Activated naive CD4-positive, alpha-beta T cell (primary cell): ENCODE data around the gene MAU2.

Experiments
- DNase-seq, 4 experiments: peaks; one replicate each; lab custom pipeline; 2025; lab: John Stamatoyannopoulos, UW

The MAU2 gene

DNA sequence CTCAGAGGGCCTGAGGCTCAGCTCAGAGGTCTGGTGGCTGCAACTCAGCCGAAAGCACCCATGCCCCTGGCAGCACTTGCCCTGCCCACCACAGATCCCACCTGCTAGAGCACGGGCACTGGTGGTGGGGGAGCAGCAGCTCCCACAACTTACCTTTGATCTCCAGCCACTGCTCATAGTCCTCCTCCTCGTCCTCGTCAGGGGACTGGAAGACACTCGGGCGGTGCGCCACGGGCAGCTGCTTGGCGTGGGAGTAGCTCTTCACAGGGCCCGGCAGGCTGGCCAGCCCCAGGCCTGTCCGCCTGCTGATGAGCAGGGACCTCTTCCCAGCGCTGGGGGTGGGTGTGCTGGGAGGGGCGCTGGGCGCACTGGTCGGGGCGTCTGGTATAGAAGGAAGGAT is 14.9 kb upstream of the MAU2 start:
- no peak for DNase-seq

DNA sequence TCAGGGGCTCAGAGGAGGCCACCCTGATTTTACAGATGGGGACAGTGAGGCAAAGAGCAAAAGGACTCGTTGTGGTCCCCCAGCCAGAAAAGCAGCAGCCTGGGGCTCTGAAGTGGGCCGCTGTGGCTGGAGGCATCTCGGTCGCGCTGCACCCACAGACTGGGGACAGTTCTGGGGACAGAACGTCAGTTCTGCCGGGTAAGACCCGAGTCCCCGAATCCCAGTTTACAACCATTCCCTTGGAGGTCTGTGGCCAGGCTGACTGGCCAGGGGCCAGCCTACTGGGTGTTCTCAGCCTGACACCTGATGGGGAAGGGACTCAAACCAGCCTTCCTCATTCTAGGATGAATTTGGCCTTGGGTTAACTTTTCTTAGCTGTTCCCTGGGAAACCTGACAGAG is 14.4 kb upstream of the MAU2 start:
- DNase-seq, result no peak

DNA sequence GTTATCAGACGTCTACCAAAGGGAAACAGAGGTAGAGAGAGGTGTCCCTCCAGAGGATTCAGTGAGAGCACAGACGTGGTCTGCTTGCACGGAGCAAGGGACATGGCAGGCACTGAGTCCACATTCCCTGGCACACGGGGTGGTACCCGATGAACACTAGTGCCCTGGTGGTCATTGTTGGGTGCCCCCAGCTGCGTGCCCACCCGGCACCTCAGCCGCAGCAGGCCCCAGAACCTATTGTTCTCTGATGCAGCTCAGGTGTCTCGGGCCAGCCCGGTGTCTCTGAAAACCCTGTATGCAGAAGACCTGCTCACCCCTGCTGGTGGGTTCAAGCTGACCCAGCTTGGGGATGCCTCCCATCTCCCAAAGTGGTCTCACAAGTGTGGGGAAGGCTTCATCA is 12.3 kb upstream of the MAU2 start:
- no peak for DNase-seq

DNA sequence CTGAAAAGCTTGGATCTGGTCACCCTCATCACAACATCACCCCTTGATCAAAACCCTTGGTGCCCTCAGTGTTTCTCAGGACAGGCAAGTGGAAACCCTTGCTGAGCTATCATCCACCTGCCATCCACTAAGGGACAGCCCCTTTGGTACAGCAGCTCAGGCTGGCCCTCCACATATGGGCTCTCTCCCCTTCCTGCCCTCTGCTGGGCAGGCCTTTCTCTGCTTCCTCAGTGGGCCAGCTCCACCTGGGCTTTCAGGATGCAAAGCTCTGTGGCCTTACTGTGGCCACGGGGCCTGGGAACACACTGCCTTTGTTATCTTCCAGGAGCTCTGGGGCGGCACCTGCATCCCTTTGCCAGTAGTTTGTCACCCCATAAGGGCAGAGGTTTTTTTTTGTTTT is 5.2 kb upstream of the MAU2 start:
- no peak for DNase-seq

DNA sequence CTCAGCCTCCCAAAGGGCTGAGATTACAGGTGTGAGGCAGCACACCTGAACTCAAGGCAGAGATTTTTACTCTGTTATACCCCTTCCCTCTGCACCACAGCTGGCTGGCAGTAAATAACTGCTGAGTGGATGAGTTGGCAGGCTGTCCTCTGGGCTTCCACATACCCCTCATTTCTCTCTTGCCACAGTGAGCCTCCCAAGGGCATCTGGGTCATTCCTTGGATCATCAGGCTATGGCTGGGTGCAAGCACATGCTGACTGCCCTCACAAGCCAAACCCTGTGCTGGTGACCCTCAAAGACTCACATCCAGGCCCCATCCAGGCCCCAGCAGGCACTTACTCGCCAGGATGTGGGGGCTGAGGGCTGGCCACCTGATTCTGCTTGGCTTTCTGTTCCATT is 4.5 kb upstream of the MAU2 start:
- no peak for DNase-seq

DNA sequence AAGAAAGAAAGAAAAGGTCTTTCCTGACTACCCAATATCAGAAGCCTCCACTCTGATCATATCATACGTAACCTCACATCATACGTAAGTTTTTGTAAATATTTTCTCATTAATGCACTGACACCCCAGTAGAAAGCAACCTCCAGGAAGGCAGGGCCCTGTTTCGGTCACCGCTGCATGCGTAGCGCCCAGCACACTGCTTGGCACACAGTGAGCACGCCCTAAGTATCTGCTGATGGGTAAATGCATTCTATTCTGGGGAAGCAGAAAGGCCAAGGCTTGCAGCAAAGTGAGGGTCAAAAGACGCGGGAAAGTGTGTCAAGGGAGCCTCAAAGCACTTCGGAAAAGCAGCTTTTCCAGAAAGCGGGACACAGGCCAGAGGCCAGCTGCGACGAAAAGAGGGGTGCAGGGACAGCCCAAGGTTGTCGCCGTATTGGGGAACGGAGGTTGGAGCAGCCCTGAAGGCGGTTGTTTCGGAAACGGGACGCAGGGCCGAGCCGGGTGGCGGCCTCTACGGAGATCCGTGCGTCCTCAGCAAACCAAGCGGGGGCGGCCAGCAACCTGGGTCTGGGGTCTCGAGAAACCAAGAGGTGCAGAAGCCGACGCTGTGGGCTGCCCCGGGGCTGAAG is 783 bp upstream of the MAU2 start:
- no peak for DNase-seq

DNA sequence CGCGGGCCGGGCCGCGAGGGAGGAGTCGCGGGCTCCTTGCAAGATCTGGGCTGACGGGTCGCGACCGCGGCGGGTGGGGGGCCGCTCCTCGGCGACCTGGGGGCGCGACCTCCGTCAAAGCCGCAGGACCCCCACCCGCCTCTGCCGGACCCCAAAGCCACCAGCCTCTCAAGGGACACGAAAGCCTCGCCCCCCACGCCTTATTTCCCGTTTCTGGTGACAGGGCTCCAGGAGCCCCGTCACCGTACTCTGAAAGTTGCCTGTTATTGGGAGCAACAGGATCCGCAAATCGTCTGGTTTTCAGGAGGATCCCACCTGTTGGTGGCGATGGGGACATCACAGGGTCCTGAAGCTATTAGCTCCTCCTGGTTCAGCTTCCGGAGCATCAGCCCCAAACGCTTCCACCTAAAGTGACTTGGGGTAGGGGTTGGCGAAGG is 530 bp downstream of the MAU2 start:
- DNase-seq, result no peak

DNA sequence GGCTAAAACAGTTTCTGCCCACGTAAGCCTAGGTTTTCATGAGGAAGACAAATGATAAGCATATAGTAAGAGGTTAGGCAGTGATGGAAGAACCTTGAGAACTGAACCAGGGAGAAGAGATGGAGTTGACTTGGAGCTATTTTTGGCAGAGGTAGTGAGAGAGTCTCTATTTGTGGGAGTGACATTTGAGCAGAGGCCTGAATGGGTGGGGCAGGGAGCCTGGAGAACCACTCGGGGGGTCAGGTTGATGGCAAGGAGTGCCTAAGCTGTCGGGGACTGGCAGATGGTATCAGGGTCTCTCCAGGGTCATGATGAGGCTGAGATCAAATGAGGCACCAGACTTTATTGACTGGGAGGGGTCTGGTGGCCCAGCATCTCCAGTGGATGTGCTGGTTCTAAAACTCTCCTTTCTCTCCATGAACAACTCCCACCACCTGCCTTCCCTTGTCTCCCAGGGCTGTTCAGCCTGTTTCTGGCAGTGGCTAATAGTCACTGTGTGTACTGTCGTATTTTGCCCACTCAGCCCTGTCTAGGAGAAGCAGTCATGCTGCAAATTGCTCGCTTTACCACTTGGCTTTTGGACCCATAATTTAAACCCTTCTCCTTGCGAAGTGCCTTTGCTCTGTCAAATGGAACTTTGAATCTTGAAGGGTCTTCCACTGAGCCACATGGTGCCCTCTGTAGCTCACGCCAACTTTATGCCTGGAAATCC is 3.6 kb downstream of the MAU2 start:
- DNase-seq, result no peak

DNA sequence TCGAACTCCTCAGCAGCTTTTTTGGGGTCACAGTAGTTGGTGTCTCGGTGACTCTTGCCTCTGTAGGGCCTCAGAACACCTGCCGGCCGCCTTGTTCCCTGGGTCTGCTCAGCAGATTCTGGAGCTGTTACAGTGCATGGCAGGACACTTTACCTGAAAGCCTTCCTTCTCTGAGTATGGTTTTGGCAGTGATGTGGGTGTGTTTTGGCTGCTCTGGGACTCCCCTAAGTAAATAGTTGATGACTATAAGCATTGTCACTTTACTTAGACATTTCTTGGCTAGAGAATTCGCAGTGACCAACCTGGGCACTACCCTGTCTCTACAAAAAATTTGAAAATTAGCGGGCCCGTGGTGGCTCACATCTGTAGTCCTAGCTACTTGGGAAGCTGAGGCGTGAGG is 7.0 kb downstream of the MAU2 start:
- DNase-seq, result no peak

DNA sequence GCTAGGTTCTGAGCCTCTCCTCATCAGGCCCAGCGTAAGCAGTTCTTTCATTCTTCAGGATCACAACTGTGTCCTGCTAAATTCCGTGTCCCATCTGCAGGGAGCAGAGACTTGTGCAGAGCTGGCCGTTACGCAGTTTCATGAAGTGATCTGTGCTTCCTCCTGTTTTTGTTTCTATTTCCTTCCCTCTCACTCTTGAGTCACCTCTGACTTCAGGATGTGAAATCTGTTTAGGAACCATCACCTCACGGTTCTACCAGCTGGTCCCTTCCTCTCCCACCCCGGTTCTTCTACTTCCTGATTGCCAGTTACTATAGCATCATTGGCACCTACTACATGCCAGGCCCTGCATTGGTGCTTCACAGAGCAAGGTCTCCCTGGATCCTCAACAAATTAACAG is 8.5 kb downstream of the MAU2 start:
- DNase-seq, result no peak

DNA sequence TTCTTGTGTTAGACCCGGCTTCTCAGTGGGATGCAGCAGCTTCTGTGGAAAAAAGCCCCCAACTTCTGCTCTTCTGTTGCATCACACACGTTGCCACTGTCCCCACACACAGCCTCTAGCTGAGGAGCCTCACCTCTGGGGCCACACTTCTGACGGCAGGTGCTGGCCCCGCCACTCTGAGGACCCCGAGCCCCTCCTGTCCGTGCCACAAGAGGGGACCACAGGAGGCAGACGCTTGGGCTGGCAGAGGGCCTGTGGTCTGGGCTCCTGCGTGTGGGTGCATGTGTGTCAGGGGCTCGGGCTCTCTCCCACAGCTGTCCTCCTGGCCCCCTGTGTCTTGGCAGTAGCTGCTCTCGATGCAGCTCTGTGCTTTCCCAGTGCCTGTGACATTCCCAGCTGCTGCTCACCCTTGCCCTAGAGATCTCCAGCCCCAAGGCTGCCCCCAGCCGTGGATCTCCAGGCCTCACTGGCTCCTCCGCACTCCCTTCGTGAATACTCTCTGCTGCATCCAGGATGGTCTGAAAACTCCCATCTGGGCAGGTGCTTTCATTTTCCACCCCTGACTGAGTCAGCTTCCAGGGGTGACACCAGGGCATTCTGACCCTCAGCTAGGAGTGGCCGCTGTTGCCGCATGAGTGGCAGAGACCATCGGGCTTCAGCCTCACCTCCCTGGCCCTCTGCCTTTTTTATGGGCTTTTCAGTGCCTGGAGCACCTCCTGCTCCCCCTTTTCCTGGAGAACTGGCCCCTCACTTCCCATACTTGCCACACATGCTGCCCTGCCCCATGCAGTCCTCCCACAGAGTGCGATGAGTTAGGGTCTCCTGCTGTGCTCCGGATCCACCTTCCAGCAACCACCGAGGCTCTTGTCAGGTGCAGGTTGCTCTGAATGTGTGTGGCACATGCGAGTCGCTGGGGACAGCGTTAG is 13.7 kb downstream of the MAU2 start:
- DNase-seq, result no peak

DNA sequence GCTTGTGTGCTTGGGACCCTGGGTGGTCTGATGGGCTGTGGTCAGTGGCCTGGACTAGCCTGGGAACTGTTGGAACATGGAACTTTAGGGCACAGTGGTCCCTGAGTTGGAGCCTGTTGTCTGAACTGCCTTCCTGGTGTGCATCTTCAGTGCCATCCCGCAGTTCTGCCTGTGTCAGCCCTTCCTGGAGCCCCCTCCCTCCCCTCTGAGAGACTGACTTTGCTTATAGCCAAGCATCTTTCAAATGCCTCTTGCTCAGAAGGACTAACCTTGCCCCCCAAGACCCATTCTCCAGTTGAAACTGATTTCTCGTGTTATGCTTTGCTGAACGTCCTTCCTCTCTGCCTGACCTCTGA is 14.3 kb downstream of the MAU2 start:
- DNase-seq, result no peak

DNA sequence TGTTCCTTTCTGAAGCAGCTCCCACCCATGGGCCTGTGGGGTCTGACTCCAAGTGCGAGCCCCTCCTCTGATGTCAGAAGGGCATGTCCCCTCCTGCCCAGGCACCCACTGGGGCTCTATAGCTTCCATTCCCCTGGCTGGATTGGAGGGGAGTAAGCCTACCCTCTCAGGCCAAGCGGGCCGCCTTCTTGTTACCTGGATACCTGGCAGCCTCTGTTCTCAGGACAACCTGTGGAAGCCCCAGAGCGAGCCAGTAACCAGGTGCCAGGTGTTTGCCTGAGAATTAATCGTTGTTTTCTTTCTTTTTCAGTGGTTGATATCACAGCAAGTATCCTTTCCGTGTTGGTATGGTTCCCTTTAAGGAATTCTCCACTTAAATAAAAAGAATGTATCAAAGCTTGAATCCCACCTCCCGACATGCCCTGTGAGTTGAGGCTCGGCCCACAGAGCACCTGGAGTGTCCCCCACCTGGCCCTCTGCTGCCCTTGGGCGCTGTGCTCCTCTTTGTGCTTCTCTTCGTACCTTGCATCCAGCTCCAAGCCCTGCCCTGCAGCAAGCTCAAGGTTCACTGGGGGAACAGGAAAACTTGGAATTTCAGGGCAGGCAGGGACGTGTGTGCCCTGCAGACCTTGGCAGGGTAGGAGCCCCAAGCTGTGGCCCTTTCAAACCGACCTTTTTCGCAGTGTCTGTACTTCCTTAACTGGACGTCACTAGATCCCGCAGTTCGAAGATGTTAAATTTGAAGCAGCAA is 15.0 kb downstream of the MAU2 start:
- DNase-seq, result no peak

DNA sequence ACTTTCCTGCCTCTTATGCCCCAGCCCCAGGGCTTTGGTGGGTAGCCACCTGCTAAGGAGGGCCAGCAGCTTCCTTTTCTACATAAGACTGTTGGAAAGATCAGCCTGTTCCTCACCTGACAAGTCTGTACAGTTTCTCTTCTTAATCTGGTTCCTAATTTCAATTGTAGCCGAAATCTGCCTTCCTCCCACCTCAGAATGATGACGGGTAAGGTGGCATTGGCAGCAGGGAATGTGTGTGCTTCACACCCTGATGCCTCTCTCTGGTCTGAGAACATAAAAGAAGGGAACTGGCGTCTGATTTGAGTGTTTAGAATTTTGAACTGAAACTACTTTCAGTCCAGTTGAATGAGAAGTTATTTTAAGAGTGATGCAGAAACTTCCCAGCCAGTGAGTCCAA is 16.0 kb downstream of the MAU2 start:
- no peak for DNase-seq

DNA sequence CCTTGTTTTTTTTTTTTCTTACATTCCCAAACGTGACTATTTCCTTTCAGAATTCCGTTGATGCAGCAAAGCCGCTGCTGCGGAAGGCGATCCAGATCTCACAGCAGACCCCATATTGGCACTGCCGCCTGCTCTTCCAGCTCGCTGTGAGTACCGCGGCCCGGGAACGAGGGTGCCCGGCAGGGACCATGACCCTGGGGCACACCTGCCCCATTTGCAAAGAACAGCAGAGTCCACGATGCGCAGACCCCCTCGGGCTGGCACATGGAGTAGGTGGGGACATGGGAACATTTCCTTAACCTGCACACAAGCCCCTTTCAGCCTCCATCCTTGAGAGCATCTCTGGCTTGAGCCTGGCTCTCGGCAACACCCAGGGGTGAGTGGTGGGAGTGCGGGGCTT is 16.5 kb downstream of the MAU2 start:
- no peak for DNase-seq

DNA sequence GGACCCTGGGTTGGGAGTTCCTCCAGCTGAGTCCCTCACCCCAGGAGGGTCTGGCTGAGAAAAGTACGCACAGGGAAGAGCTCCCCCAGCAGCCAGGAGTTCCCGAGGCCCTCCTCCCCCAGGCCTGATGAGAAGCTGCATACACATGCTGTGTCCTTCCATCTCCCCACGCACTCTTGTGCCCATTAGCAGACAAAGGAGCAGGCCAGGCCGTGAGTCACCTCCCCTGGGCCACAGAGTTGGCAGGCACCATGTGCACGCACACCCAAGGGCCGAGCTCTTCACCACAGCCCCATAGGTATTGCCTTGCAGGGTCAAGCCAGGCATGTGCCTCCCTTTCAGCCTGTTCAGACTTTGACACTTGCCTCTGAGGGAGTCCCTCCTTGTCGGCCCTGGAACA is 17.5 kb downstream of the MAU2 start:
- no peak for DNase-seq

DNA sequence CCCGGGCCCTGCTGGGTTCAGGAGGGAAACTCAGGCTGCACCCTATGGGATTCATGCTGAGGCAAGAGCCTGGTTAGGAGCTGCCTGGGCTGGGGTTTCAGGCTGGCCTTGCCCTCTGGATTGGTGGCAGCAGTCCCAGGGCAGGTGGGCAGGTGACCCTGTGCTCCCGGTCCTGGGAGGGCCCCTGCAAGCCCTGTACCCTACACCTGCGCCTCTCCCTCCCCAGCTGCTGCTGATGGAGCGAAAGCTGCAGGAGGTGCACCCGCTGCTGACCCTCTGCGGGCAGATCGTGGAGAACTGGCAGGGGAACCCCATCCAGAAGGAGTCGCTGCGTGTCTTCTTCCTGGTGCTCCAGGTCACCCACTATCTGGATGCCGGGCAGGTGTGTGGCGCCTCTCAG is 20.4 kb downstream of the MAU2 start:
- no peak for DNase-seq

DNA sequence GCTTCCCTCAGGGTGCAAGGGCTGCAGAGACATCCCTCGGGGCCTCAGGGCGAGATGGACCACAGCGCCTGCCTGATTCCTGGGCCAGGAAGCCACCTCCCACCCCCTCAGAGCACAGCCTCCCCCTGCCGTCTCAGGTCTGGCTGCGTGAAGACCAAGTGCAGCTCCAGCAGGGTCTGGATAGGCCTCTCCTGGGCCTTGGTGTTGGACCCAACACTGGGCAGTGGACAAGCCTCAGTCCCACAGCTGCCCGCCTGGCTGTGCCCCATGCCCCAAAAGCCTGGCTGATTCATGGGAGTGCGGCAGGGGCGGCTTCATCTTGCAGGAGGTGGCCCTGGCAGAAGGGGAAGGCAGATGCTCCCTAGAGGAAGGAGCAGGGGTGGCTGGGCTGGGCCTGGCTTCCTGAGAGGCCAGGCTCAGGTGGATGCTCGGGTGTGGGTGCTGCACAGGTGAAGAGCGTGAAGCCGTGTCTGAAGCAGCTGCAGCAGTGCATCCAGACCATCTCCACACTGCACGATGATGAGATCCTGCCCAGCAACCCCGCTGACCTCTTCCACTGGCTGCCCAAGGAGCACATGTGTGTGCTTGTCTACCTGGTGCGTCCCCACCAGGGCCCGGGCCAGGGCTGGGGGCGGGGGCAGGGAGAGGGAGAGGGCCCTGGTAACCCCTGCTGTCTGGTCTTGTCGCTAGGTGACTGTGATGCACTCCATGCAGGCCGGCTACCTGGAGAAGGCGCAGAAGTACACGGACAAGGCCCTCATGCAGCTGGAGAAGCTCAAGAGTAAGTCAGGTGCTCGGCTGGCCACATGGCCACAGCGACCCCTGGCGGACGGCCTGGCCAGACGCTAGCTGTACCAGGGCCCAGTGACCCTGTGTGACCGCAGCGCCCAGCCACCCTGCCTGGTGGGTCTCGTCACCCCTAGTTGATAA is 21.7 kb downstream of the MAU2 start:
- no peak for DNase-seq

DNA sequence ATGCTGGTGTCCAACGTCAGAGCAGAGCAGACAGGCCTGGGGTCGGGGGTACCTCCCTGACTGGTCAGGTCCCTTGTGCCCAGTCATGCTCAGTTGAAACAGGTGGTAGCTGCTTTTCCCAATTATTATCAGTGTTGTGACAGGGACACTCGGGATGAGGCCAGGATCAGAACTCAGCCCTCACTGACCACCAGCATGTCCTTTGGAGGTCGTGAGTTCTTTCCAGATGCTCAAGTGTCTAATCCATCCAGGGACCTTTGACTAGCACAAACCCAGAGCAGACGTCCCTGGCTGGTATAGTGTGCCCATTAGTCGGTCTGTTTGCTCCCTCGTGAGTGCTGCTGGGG is 22.4 kb downstream of the MAU2 start:
- DNase-seq, result no peak

DNA sequence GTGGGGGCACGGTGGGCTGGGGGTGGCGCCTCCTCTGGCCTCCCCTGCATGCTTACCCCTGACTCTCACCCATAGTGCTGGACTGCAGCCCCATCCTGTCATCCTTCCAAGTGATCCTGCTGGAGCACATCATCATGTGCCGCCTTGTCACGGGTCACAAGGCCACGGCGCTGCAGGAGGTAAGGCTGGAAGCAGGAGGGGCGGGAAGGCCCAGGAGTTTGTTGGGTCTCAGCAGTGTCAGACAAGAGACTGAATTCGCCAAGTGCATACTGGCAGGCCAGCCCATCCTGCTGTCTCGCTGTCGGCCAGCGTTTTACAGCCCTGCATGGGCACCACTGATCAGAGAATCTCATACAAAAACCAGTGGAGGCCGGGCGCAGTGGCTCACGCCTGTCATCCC is 23.1 kb downstream of the MAU2 start:
- DNase-seq, result no peak

DNA sequence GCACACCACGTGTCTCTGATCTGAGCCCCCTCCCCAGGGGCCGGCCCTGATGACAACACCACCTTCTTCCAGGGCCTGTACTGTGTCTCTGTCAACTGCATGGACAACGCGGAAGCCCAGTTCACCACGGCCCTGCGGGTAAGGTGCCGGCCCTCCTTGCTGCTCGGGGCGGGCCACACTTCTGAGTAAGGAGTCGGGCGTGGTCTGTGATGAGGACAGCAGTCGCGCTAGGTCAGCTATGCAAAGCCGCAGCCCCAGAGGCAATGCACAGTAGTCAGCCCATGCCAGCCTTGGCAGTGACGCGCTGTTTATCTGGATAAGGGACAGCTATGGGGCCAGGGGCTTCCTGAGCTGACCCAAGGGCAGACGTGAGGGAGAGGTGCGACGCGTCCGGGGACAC is 24.6 kb downstream of the MAU2 start:
- DNase-seq, result no peak
